Effector memory CD4-positive, alpha-beta T cell (primary cell): ENCODE data around the gene ST7L.

ENCODE experiments used
- DNase-seq, 3 donors: peaks; one replicate each; pipeline ENCODE4 v3.0.0-alpha.2; 2020
- H3K27ac ChIP-seq: 2 replicates; pipeline ENCODE4 v1.7.0; 2013; ENCODE audit warnings: mild to moderate bottlenecking, low read length, moderate library complexity; ENCODE audit not compliant: insufficient read depth, poor library complexity, severe bottlenecking
- H3K27me3 ChIP-seq: replicated peaks from 2 replicates; pipeline ENCODE4 v1.7.0; 2013; ENCODE audit warnings: mild to moderate bottlenecking, low read length; ENCODE audit not compliant: insufficient read depth, control insufficient read depth, poor library complexity, severe bottlenecking
- H3K36me3 ChIP-seq: 2 replicates; pipeline ENCODE4 v1.7.0; 2013; ENCODE audit warnings: mild to moderate bottlenecking, low read length, moderate library complexity; ENCODE audit not compliant: control insufficient read depth, insufficient read depth
- H3K4me1 ChIP-seq: 2 replicates; pipeline ENCODE4 v1.7.0; 2013; ENCODE audit warnings: low read length, mild to moderate bottlenecking; ENCODE audit not compliant: control insufficient read depth, insufficient read depth, poor library complexity, severe bottlenecking
- H3K4me3 ChIP-seq: 2 replicates; pipeline ENCODE4 v1.7.0; 2013; ENCODE audit warnings: low read length, low read depth, mild to moderate bottlenecking; ENCODE audit not compliant: insufficient read depth, poor library complexity, severe bottlenecking
- H3K9me3 ChIP-seq: 2 replicates; pipeline ENCODE4 v1.7.0; 2013; ENCODE audit warnings: mild to moderate bottlenecking, low read length, moderate library complexity; ENCODE audit not compliant: control insufficient read depth

ST7L gene

GRCh38 chr1:112589766-112590165 lies 29.2 kb downstream of the ST7L start:
- no peak for DNase-seq
- no peaks in the 10 kb centered on the region for H3K27me3 ChIP-seq
- H3K27ac ChIP-seq, result no peak overlapping the region
- no peaks in the 10 kb centered on the region for H3K4me1 ChIP-seq
- H3K9me3 ChIP-seq, result peaks cover 6% of the 10 kb centered on the region
- peaks cover 9% of the 10 kb centered on the region for H3K36me3 ChIP-seq
- H3K4me3 ChIP-seq, result no peak overlapping the region

GRCh38 chr1:112583366-112583765 lies 35.6 kb downstream of the ST7L start:
- DNase-seq, result no peak
- Histone ChIP-seq H3K4me1 (no peaks in the 10 kb centered on the region), H3K36me3 (peaks cover 6% of the 10 kb centered on the region), H3K27ac (no peak overlapping the region), H3K4me3 (no peak overlapping the region), H3K9me3 (no peaks in the 10 kb centered on the region), H3K27me3 (no peaks in the 10 kb centered on the region)

GRCh38 chr1:112581586-112582192 lies 37.3 kb downstream of the ST7L start:
- no peak for DNase-seq
- H3K36me3 ChIP-seq, result peaks cover 6% of the 10 kb centered on the region
- no peak overlapping the region for H3K27ac ChIP-seq
- no peaks in the 10 kb centered on the region for H3K27me3 ChIP-seq
- no peak overlapping the region for H3K4me3 ChIP-seq
- no peaks in the 10 kb centered on the region for H3K9me3 ChIP-seq
- no peaks in the 10 kb centered on the region for H3K4me1 ChIP-seq

- Histone ChIP-seq H3K9me3 (no peaks in the 10 kb centered on the region), H3K4me3 (no peak overlapping the region), H3K36me3 (peaks cover 13% of the 10 kb centered on the region), H3K27me3 (no peaks in the 10 kb centered on the region), H3K4me1 (no peaks in the 10 kb centered on the region), H3K27ac (no peak overlapping the region)
- no peak for DNase-seq
Measured at GRCh38 chr1:112579801-112580510, 39.0 kb downstream of the ST7L start.

GRCh38 chr1:112576240-112576639 lies 42.7 kb downstream of the ST7L start:
- no peak overlapping the region for H3K27ac ChIP-seq
- no peaks in the 10 kb centered on the region for H3K27me3 ChIP-seq

GRCh38 chr1:112575154-112575804 lies 43.7 kb downstream of the ST7L start:
- Histone ChIP-seq H3K9me3 (no peaks in the 10 kb centered on the region), H3K4me3 (no peak overlapping the region), H3K27ac (no peak overlapping the region), H3K27me3 (no peaks in the 10 kb centered on the region), H3K36me3 (peaks cover 14% of the 10 kb centered on the region), H3K4me1 (no peaks in the 10 kb centered on the region)
- no peak for DNase-seq

More at GRCh38 chr1:112576240-112576639, 42.7 kb downstream of the ST7L start:
- H3K4me3 ChIP-seq, result no peak overlapping the region
- DNase-seq, result no peak
- peaks cover 14% of the 10 kb centered on the region for H3K36me3 ChIP-seq
- no peaks in the 10 kb centered on the region for H3K9me3 ChIP-seq
- no peaks in the 10 kb centered on the region for H3K4me1 ChIP-seq

- Histone ChIP-seq H3K9me3 (no peaks in the 10 kb centered on the region), H3K27ac (no peak overlapping the region), H3K27me3 (no peaks in the 10 kb centered on the region), H3K4me3 (no peak overlapping the region), H3K4me1 (no peaks in the 10 kb centered on the region), H3K36me3 (peaks cover 6% of the 10 kb centered on the region)
- no peak for DNase-seq
Measured at GRCh38 chr1:112565800-112566199, 53.1 kb downstream of the ST7L start.

GRCh38 chr1:112564081-112564480 lies 54.9 kb downstream of the ST7L start:
- DNase-seq, result no peak
- Histone ChIP-seq H3K36me3 (no peaks in the 10 kb centered on the region), H3K4me1 (no peaks in the 10 kb centered on the region), H3K27me3 (no peaks in the 10 kb centered on the region), H3K9me3 (no peaks in the 10 kb centered on the region), H3K4me3 (no peak overlapping the region), H3K27ac (no peak overlapping the region)

- H3K9me3 ChIP-seq, result no peaks in the 10 kb centered on the region
- H3K36me3 ChIP-seq, result no peaks in the 10 kb centered on the region
- H3K27ac ChIP-seq, result no peak overlapping the region
- H3K27me3 ChIP-seq, result no peaks in the 10 kb centered on the region
- DNase-seq, result no peak
- no peak overlapping the region for H3K4me3 ChIP-seq
- no peaks in the 10 kb centered on the region for H3K4me1 ChIP-seq
Measured at GRCh38 chr1:112563341-112563740, 55.6 kb downstream of the ST7L start.

- Histone ChIP-seq H3K4me3 (no peak overlapping the region), H3K9me3 (no peaks in the 10 kb centered on the region), H3K27me3 (no peaks in the 10 kb centered on the region), H3K27ac (no peak overlapping the region), H3K36me3 (no peaks in the 10 kb centered on the region), H3K4me1 (no peaks in the 10 kb centered on the region)
- no peak for DNase-seq
Measured at GRCh38 chr1:112558634-112559033, 60.3 kb downstream of the ST7L start.
